NCI-H345 treated with DMSO at 0.1 percent for 48 hours (cell line): ENCODE results near the gene RHBG.

ENCODE experiments used
- DNase-seq: peaks from one replicate; lab custom pipeline; 2025; ENCODE audit not compliant: unreplicated experiment; lab: John Stamatoyannopoulos, UW

RHBG gene

DNA sequence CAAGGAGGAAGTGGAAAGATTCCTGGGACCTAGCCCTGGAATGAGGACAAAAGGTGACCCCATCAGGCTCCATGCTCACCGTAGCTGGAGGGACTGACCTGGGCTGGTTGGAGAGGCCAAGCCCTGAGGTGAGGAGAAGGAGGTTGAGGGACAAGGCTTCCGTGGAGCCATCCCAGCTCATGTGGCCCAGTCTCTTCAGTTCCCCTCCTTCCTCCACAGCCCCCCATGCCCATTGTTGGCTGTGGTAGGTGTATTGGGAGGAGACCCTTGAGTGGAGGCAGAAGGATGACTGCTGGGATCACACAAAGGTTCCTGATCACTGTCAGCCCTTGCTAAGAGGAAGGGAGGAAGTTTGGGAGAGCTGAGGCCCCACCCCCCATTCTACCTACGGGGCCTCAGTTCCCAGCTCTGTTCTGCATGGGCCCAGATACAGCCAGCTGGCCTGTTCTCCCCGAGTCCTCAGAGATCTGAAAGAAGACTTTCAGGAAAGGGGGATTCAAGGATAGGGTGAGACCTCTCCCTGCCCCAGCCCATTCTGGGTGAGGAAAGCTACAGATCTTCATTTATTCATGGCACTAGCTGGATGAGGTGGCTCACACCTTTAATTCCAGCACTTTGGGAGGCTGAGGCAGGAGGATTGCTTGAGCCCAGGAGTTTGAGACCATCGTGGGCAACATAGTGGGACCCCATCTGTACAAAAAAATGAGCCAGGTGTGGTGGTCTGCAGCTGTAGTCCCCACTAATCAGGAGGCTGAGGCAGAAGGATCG is 17.3 kb downstream of the RHBG start:
- no peak for DNase-seq

DNA sequence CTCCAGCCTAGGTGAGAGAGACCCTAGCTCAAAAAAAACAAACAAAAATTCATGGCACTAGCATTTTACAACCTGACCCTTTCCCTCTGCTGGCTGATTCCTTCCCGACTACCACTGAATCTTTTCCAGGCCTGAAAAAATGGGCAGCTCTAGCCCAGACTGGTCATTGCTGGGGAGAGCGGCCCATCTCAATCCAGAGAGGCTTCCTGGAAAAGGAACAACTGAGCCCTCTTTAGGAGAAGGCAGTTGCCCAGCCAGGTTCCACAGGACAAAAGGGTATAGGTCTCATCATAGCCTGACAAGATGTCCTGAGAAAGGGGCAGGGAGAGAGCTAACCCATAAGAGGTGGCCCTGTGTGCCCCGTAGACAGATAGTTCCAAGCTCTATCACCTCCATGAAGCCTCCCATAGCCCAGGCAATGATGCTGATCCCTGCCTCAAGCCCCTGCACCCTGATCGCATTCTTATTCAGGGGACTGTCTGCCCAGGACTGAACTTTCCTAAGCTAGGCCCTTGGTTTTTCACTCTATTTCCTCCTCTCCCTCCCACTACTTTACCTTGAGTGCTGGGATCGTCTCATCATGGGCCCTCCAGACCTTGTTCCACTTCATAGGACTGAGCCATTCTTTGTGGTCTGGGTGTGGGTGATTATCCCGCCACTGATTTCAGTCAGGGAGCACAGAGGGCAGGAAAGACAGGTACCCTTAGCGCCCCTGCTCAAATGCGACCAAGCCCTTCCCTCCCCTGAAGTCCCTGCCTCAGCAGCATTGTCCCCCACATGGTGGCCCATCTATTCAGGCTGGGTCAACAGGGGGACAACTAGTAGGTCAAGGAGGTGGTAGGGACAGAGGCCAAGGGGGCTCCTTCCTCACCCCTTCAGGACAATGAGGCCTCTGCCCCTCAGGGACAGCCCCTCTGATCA is 18.2 kb downstream of the RHBG start:
- no peak for DNase-seq

DNA sequence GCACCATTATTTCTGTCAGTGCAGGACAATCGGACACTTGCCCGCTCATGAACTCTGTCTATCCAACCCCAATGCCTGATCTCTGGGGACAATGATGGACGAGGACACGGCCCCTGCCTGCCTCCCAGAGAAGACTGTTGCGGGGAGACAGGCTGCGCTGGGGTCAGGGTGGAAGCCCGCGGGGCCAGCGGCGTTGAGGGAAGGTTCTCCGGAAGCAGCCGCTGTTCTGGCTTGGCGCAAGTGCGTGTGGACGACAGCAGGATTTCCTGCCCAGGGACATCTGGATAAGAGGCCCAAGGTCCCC is 18.8 kb downstream of the RHBG start:
- no peak for DNase-seq

DNA sequence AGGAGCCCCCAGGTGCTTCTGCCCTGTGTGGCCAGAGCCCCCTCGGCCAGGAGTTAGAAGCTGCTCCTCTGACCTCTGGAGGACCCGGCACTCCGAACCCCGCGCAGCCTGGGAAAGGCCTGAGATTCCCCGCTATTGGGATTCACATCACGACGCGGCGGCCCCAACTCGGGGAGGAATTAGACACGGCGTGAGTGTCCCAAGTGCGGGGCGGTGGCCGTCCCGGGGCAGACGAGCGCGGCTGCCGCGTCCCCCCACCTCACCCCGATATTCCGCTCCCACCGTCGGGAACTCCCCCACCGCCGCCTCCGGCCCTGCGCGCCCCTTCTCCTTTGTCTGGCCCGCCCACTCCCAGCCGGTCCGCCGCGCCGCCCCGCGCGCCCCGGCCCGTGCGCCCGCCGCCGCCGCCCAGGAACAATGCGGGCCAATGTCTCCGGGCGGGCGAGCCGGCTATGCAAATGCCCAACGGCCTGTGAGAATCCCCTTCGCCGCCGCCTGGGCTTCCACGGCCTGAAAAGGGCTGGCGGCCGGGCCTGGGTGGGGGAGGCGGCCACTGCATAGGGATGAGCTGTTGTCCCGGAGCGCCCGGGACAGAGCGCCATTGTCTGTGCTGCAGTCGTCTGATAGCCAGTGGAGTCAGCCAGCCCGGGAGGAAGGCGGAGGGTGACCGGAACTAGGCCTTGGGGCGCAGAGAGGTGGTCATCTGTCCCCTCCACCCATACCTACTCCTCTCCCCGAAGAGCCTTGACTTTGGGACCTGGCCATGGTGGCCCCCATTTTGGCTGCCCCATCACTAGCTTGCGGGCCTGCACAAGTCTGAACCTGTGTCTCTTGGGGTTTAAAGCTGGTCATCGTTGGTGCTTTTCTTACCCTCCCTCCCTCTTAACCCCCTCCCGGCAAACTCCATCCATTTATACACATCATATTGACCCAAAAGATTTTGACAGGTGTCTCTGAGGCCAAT is 19.4 kb downstream of the RHBG start:
- no peak for DNase-seq

DNA sequence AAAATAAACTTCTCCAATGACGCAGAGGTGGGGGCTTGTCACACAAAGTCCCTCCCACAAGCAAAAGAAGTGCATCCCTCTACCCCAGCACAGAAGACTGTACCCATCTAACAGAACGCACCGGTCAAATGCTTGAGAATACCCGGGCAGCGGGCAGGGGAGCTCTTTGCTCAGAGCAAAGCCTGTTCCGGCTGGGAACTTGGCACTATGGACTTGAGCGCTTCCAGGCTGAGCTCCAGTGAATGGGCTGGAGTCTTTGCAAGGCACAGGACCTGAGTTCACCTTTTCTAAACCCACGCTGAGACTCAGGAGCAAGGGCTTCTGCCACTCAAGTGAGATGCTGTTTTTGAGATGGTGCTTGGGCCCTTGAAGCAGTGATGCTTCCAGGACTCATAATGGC is 20.3 kb downstream of the RHBG start:
- DNase-seq, result no peak

DNA sequence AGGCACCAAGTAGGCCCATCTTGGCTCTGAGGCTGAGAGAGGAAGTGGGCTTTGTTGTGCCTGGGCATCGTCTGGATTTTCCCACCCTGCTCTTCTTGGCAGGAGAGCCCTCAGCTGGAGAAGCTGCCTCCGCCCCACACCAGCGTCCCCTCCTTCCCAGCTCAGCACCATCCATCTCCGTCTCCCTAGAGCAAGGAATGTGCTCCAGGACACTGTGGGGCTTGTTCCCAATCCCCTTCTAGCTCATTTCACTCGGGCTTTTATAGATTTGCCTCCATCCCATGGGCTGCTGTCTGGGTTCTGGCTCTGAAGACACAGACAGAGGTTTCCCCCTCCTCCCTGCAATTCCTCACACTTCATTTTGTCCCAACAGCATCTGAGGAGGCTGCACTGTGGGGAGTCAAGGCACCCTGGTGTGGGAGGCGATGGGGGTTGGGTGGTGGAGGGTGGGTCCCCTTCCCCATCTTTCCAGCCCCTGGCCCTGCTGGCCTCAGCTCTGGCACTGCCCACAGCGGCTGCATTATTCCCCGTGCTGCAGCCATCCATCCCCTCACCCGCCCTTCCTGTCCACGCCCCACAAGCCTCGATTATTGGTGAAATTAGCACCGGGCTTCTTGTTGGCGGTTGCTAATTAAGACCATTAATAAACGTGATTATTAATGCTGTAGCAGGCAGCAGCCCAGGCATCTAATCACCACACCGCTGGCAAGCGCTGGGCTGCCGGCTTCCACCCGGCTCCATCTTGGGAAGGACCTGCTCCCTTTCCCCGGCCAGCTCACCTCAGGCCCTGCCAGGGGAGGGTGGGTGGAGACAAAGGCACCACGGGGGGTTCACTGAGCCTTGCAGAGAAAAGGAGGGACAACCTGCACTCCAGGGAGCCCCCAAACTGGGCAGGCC is 21.7 kb downstream of the RHBG start:
- no peak for DNase-seq

DNA sequence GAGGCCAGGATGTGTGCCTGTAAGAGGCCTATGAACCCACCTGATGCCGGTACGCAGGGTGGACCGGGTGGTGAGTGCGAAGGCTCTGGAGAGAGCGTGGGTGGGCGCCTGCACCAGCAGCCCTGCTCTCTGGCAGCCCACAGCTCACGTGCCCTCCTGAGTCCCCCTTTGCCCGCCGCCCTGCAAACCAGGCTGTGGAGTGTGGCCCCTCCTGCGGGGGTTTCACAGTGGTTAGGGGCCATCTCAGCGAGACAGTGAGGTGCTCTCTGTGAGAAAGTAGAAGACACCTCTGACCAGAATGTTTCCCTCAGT is 22.3 kb downstream of the RHBG start:
- DNase-seq, result no peak

DNA sequence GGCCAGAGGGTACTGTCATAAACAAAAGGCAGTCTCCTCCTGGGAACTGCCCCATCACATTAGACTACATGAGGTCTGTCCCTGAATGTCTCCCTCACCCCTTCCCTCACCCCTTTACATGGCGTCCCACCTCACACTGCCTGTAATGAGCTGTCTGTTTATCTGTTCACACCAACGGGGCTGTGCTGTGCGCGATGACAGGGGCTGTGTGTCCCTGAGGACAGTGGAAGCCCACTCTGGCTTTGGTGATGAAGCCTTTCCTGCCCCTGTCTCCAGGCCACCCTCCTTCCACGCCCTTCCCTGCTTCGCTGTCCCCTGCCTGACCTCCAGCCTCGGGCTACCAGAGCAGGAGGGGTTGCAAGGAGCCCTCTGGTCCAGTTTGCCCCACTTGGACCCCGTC is 22.7 kb downstream of the RHBG start:
- DNase-seq, result no peak

DNA sequence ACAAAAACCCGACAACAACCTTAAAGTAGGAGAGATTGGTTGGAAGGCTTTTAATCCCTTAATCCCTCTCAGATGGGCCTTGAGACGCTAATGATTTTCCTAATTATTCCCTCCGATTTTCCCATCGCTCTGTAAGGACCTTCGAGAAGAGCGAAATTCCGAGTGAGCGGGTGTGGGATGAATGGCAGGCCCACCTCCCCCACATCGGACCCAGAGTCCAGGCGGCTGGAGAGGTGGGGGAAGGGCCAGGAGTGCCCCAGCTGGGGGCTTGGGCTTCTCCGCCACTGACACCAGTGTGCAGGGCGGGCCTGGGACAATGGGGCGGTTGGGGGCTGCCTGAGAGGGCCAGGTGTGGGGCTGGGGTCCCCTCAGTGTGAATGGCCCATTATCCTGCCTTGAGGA is 23.4 kb downstream of the RHBG start:
- DNase-seq, result no peak

DNA sequence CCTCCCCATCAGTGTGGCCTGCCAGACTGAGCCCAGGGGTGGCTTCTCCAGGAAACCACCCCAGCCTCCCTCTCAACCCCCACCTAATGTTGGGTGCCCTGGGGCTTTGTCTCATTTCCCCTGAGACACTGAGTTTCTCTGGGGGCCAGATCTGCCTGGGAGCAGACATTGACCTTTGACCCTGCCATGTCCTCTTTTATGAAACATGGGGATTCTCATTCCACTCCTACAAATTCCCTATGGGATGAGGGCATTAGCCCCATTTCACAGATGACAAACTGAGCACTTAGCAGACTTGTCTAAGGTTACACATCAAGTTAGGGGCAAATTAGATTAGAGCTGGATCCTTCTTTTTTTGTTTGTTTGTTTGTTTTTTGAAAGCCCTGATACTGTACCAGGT is 24.1 kb downstream of the RHBG start:
- DNase-seq, result no peak

DNA sequence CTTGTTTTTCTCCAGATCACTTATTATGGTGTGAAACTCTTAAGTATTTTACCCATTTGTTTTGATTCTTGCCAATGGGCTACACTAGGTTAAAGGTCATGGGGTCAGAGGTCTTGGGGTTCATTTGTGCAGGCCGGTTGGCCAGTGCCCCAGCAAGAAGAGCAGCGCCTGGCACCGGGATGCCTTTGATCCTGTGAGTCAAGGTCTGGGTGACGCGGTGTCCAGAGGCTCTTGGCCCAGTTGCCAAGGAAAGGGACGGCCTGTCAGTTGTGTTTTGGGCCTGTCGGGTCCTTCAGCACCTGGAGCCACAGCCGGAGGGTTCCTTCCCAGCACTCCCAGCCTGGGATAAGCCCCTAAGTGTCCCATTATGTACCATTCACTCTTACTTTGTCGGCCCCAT is 25.1 kb downstream of the RHBG start:
- DNase-seq, result no peak

DNA sequence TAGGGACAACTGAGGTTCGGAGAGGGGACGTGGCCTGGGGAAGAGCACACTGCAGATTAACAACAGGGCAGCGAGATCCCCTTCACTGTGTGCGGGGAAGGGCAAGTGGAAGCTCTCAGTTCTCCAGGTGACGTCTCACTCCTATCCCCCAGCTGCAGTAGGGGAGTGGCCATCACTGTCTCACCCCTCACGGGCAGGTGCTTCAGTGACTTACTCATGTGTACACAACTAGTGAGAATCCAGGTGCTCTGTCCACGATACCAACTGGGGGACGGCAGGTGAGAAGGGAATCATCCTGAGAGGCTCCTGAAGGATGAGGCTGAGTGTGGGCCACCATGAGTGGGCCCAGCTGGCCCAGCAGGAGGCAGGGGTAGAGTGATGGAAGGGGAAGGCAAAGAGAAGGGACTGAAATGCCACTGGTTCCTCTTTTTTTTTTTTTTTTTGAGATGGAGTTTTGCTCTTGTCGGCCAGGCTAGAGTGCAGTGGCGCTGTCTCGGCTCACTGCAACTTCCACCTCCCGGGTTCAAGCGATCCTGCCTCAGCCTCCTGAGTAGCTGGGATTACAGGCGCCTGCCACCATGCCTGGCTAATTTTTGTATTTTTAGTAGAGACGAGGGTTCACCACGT is 25.9 kb downstream of the RHBG start:
- peak; percentile 99 for DNase-seq

DNA sequence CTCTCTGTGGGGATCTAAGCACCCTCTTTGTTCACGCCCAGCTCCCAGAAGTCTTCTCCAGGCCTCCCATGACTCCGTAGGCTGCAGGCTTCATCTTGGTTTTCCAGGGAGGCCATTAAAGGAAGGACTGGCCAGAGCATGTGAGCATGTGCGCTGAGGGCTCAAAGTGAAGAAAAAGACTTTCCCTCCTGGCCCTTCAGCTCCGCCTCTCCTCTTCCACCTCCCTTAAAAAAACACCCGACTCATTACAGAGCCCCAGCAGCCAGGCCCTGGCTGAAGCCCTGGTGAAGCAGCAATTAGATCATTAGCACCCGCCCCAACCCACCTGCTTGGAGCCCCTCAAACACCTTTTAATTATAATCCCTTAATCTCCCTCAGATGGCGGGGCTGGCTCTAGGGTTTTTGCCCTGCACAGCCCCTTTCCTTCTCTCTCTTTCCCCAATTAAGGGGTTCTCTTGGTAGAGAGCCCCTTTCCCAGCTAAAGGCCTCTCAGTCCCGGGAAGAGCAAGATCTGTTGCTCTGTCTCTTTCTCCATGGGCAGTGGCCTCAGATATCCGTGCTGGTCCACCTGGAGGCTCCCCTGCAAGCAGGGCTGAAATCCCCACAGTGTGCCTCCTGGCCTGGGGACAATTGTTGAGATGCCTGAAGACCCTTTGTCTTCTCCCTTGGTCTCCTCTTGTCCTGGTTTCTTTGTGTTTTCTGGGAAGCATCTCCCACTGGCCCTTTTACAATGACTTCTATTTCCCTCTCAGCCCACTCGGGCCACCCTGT is 30.5 kb downstream of the RHBG start:
- DNase-seq, result no peak

DNA sequence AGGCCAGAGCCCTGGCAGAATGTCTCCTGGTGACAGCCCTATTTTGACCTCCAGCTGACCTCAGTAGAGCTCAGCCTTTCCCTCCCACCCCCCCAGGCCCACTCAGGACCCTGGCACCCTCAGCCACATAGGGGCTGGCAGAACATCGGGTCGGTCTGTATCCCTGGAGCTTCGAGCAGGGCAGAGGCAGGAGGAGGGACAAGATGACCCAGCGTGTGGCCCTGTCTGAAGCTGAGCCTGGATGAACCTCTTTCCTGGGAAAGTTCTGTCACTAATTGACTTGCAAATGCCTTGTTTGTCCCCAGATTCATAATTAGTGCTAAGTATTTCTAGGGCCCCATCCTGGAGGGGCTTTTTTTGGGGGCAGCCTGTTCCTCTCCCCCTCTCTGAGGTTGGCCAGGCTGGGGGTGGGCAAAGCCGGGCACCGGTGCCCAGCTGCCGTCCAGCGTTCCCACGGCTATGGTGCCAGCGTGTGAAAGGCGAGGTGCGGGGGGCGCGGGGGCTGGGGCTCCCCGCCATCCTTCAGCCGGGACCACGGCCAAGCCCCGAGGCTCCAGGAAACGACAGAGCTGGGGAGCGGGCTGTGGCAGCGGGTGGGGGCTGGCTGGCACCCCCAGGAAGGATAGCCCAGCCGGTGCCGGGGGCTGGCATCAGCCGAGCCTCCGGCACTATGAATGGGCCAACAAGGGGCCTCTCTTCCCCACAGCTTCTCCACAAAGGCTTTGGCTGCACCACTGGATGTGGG is 31.4 kb downstream of the RHBG start:
- no peak for DNase-seq

DNA sequence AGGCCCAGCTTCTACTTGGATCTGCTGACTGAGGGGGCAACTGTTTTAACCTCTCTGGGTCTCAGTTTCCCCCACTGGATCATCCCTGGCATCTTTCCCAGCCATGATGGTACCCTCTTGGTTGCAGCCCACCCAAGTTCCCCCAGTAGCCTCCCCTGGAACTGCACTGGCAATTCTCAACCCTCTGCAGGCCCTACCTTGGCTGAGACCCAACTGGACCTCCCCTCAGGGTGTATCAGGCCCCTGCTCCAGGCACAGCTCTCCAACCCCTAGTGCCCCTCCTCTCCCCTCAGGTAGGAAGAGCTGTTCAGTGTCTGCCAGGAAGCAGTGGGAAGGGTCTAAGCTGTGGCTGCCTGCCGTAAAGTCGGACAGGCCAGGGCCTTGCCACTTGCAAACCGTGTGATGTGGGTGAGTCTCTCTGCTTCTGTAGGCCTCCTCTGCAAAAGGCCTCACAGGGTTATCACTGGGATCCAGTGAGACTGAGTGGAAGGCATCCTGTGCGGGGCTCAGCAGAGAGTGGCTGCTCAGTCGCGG is 32.1 kb downstream of the RHBG start:
- DNase-seq, result no peak

DNA sequence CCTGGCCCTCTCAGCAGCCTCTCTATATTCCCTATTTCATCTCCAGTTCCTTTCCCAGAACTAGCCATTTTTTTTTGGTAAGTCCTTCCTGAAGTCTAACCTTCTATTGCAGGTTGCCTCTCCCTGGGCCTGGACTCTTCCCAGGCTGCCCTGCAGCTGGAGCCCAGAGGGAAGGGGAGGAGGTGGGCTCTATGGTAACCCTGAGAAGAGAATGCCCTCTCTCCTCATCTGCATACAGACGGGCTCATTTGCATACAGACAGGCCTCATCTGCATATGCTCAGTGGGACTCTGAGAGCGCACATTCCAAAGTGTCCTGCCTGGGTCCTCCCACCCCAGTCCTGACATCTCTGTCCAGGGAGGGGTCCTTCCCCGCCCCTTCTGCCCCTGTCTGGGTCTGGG is 32.7 kb downstream of the RHBG start:
- no peak for DNase-seq

DNA sequence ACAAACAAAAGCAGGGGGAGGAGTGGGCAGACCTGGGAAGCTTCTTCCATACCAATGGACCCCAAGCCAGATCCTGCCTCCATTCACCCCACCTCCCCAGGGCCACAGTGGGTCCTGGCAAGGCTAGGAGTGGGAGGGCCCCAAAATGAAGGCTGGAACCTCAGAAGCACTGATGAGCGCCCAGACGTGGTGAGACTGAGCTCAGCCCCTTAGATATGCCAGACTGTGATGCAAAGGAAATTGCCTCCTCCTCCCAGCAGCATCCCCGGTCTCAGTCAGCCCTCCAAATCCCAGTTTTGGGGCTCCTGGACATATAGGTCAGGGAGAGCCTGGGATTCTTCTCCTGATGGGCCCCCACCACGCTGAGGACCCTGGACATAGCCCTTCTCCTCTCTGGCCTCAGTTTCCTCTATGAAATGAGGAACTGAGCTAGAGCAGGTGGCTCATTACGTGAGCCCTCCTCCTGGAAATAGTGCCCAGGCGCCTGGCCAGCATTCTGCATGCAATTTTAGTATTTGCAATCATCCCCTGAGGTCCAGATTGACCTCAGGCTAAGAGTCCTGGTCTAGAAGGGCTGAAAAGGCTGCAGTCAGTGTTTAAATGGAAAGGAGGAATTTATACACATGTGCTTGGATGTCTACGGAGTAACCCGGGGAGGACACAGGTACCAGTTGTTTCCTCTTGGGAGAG is 33.5 kb downstream of the RHBG start:
- no peak for DNase-seq

DNA sequence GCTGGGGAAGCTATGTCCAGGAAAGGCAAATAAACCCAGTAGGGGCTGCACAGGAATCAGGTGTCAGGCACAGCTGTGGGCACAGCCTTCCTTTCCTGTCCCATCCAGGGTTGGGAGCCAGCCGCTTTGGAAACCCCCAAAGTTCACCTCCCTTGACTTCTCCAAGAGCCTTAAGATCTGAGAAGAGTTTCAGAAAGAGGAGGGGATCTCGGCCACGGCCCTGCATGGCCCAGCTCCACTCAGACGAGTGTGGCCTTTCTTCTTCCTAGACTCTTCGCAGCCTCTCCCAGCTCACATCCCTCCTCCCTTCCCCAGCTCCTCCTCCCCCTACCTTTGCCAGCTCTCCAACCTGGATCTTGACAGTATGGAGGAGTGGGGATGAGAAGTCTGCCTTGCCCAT is 36.7 kb downstream of the RHBG start:
- DNase-seq, result no peak
